ENCODE measurements around the gene NAT9.

The NAT9 gene

GRCh38 chr17:74806334-74806733, 30.2 kb upstream of the NAT9 start:
- no peak for DNase-seq (ENCODE audit: extremely low read depth in 1 of 2, low read depth in 1 of 2)

- DNase-seq (ENCODE audit: extremely low read depth in 1 of 2, low read depth in 1 of 2), result no peak
These were observed 29.4 kb upstream of the NAT9 start for GRCh38 chr17:74805591-74805991.

GRCh38 chr17:74804683-74805082, 28.5 kb upstream of the NAT9 start:
- DNase-seq (ENCODE audit: extremely low read depth in 1 of 2, low read depth in 1 of 2), result no peak

GRCh38 chr17:74803971-74804370, 27.8 kb upstream of the NAT9 start:
- DNase-seq (ENCODE audit: extremely low read depth in 1 of 2, low read depth in 1 of 2), result no peak

GRCh38 chr17:74803388-74803930, 27.3 kb upstream of the NAT9 start:
- no peak for DNase-seq (ENCODE audit: extremely low read depth in 1 of 2, low read depth in 1 of 2)

GRCh38 chr17:74801896-74802295, 25.8 kb upstream of the NAT9 start:
- DNase-seq (ENCODE audit: extremely low read depth in 1 of 2, low read depth in 1 of 2), result no peak

GRCh38 chr17:74800531-74800930, 24.4 kb upstream of the NAT9 start:
- DNase-seq (ENCODE audit: extremely low read depth in 1 of 2, low read depth in 1 of 2), result no peak

GRCh38 chr17:74799097-74799496, 23.0 kb upstream of the NAT9 start:
- no peak for DNase-seq (ENCODE audit: extremely low read depth in 1 of 2, low read depth in 1 of 2)

- DNase-seq (ENCODE audit: extremely low read depth in 1 of 2, low read depth in 1 of 2), result no peak
These were observed 22.1 kb upstream of the NAT9 start for GRCh38 chr17:74798239-74798707.

GRCh38 chr17:74797824-74798223, 21.7 kb upstream of the NAT9 start:
- no peak for DNase-seq (ENCODE audit: extremely low read depth in 1 of 2, low read depth in 1 of 2)

- DNase-seq (ENCODE audit: extremely low read depth in 1 of 2, low read depth in 1 of 2), result no peak
These were observed 20.7 kb upstream of the NAT9 start for GRCh38 chr17:74796866-74797265.

GRCh38 chr17:74796211-74796610, 20.1 kb upstream of the NAT9 start:
- no peak for DNase-seq (ENCODE audit: extremely low read depth in 1 of 2, low read depth in 1 of 2)

GRCh38 chr17:74795327-74796020, 19.3 kb upstream of the NAT9 start:
- DNase-seq (ENCODE audit: extremely low read depth in 1 of 2, low read depth in 1 of 2), result no peak

- no peak for DNase-seq (ENCODE audit: extremely low read depth in 1 of 2, low read depth in 1 of 2)
These were observed 16.5 kb upstream of the NAT9 start for GRCh38 chr17:74792586-74793105.

- DNase-seq (ENCODE audit: extremely low read depth in 1 of 2, low read depth in 1 of 2), result no peak
These were observed 14.3 kb upstream of the NAT9 start for GRCh38 chr17:74790161-74791058.

- DNase-seq (ENCODE audit: extremely low read depth in 1 of 2, low read depth in 1 of 2), result no peak
These were observed 10.4 kb upstream of the NAT9 start for GRCh38 chr17:74786431-74787055.

GRCh38 chr17:74785981-74786360, 9.8 kb upstream of the NAT9 start:
- DNase-seq (ENCODE audit: extremely low read depth in 1 of 2, low read depth in 1 of 2), result no peak

- DNase-seq (ENCODE audit: extremely low read depth in 1 of 2, low read depth in 1 of 2), result peak in 1 of 2 donors; percentile 43
These were observed 9.2 kb upstream of the NAT9 start for GRCh38 chr17:74785096-74785980.

GRCh38 chr17:74784125-74784810, 8.1 kb upstream of the NAT9 start:
- DNase-seq (ENCODE audit: extremely low read depth in 1 of 2, low read depth in 1 of 2), result no peak

- no peak for DNase-seq (ENCODE audit: extremely low read depth in 1 of 2, low read depth in 1 of 2)
These were observed 6.4 kb upstream of the NAT9 start for GRCh38 chr17:74782571-74782970.

Data from stimulated activated CD8-positive, alpha-beta memory T cell treated with anti-CD3 and anti-CD28 coated beads, Interleukin-7, amount 100 ng/mL, for 48 hours (primary cell).